K562 (cell line): ENCODE measurements around the gene PPP1R13L. TPM values are rescaled to one million over a fixed set of nuclear protein-coding genes. Genes with fewer than 3 reads are reported as not detected.
A peak's percentile ranks its signal among the peaks of the same experiment; 100 is the strongest.

Experiments used
- DPF2 ChIP-seq: fragments of 450-650 bp; IDR thresholded peaks from 2 replicates; pipeline ENCODE4 v1.6.1; 2016
- NBN ChIP-seq: fragments of 450-650 bp; IDR thresholded peaks from 2 replicates; pipeline ENCODE4 v1.6.1; 2016; ENCODE audit warnings: low read depth, mild to moderate bottlenecking
- NRF1 ChIP-seq, 2 experiments: fragments of 450-650 bp; IDR thresholded peaks in 1 of 2; conservative IDR thresholded peaks in 1 of 2; 2 replicates each; pipeline ENCODE4 v1.6.1; 2014; ENCODE audit warnings: mild to moderate bottlenecking in 2 of 2
- OTX1 ChIP-seq: fragments of 450-650 bp; formaldehyde crosslinking; IDR thresholded peaks from 2 replicates; pipeline ENCODE4 v1.4.0; 2022; ENCODE audit warnings: mild to moderate bottlenecking
- POLR3G ChIP-seq: IDR thresholded peaks from 2 replicates; pipeline ENCODE4 v1.6.1; 2011; ENCODE audit not compliant: insufficient read length, insufficient replicate concordance; ENCODE audit errors: extremely low read depth
- SIN3B ChIP-seq: fragments of 450-650 bp; IDR thresholded peaks from 2 replicates; pipeline ENCODE4 v1.6.1; 2017; ENCODE audit warnings: low read depth, mild to moderate bottlenecking, moderate library complexity
- SMARCA4 ChIP-seq: fragments of 450-650 bp; IDR thresholded peaks from 2 replicates; pipeline ENCODE4 v1.6.1; 2016
- SP2 ChIP-seq: IDR thresholded peaks from 2 replicates; pipeline ENCODE4 v1.6.1; 2011; ENCODE audit warnings: mild to moderate bottlenecking, low read depth, low read length, moderate library complexity; ENCODE audit not compliant: poor library complexity, severe bottlenecking; ENCODE audit errors: extremely low read depth
- TGIF2 ChIP-seq: sonication (generic); formaldehyde crosslinking; IDR thresholded peaks from 2 replicates; pipeline ENCODE4 v1.8.1; 2022; ENCODE audit warnings: mild to moderate bottlenecking, missing genetic modification reagents, moderate library complexity
- ZBTB40 ChIP-seq, 2 experiments: fragments of 450-650 bp in 1 of 2; sonication (generic) in 1 of 2; formaldehyde crosslinking in 1 of 2; IDR thresholded peaks; 2 replicates each; pipeline versions ENCODE4 v1.7.1 to v1.9.0; 2016 to 2022; ENCODE audit warnings: inconsistent platforms in 1 of 2, mild to moderate bottlenecking in 1 of 2, missing genetic modification reagents in 1 of 2
- ZNF3 ChIP-seq: fragments of 250-450 bp; sonication (Bioruptor Pico); IDR thresholded peaks from 2 replicates; pipeline ENCODE4 v1.5.0; 2021; ENCODE audit warnings: mild to moderate bottlenecking, moderate library complexity
- ZNF644 ChIP-seq: fragments of 200-800 bp; sonication (Bioruptor generic); IDR thresholded peaks from 2 replicates; pipeline ENCODE4 v1.6.1; 2016; ENCODE audit warnings: low read depth, missing genetic modification characterization, missing compliant biosample characterization
- ZNF668 ChIP-seq: fragments of 250-450 bp; sonication (Bioruptor Pico); IDR thresholded peaks from 2 replicates; pipeline ENCODE4 v1.8.0; 2022; ENCODE audit warnings: mild to moderate bottlenecking, inconsistent platforms
- polyA plus RNA-seq, 8 experiments: library from polyadenylated mRNA; depleted of rRNA in 4 of 8; stranded (reverse) in 5 of 8; unstranded in 3 of 8; fragments of >200 nt; fragmentation: Nextera tagmentation in 2 of 8; fragmentation: Illumina TruSeq in 1 of 8; extraction: Ambion mirVana in 2 of 8; extraction: Trizol in 1 of 8; gene quantifications; 2 replicates each; pipeline versions ENCODE4 v1.2.1 to v1.2.3, GENCODE V29; 2011 to 2014; ENCODE audit warnings: inconsistent platforms in 1 of 8, missing spikeins in 1 of 8
- total RNA-seq, 7 experiments: library from RNA; depleted of rRNA in 6 of 7; stranded (reverse); fragments of >200 nt in 6 of 7; fragmentation: Illumina TruSeq in 2 of 7; extraction: Trizol in 2 of 7; gene quantifications; 2 replicates each; pipeline versions ENCODE4 v1.2.1 to v1.2.3, GENCODE V29; 2011 to 2021; ENCODE audit warnings: low replicate concordance in 1 of 7
- TF ChIP-seq, protein P1 (sequence below): fragments of 450-650 bp; IDR thresholded peaks from 2 replicates; pipeline ENCODE4 v1.6.1; 2016; ENCODE audit warnings: antibody characterized with exemption
- TF ChIP-seq, protein P2 (sequence below): fragments of 450-650 bp; IDR thresholded peaks from 2 replicates; pipeline ENCODE4 v1.7.0; 2016; ENCODE audit warnings: borderline replicate concordance

Gene PPP1R13L
- total and polyA plus RNA-seq, 9 of the 15 experiments (the other 6 are each of a cell fraction or from before 2014, with no cell fraction given): 0.32 to 6.7 (median 2.0) TPM

GRCh38 chr19:45370410-45371204 is 34.3 kb downstream of the PPP1R13L start, which contains the start of gene ERCC2 (continued):
- TF ChIP-seq ZBTB40 (IDR thresholded peaks at IDR 0.05) (peak; percentile 50), ZBTB40 (CRISPR knock-in tag; IDR thresholded peaks at IDR 0.05) (no peak), ZNF644 (tag) (no peak), NRF1 (conservative IDR thresholded peaks at IDR 0.05 in 1 of 2, IDR thresholded peaks at IDR 0.05 in 1 of 2) (peak; percentile 98), ZNF668 (no peak), SIN3B (peak; percentile 47; the same call in 1 of the 2 replicates), OTX1 (CRISPR knock-in tag) (peak; percentile 77), POLR3G (no peak), NBN (peak; percentile 73), ZNF3 (CRISPR knock-in tag) (no peak), TGIF2 (CRISPR knock-in tag) (no peak), DPF2 (peak; percentile 52; the same call in 1 of the 2 replicates), SP2 (peak; percentile 88), SMARCA4 (peak; percentile 64)
- TF ChIP-seq, protein P1, sequence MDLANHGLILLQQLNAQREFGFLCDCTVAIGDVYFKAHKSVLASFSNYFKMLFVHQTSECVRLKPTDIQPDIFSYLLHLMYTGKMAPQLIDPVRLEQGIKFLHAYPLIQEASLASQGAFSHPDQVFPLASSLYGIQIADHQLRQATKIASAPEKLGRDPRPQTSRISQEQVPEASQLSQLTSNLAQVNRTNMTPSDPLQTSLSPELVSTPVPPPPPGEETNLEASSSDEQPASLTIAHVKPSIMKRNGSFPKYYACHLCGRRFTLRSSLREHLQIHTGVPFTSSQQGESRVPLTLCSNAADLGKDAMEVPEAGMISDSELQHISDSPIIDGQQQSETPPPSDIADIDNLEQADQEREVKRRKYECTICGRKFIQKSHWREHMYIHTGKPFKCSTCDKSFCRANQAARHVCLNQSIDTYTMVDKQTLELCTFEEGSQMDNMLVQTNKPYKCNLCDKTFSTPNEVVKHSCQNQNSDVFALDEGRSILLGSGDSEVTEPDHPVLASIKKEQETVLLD: peak; percentile 96
- TF ChIP-seq, protein P2, sequence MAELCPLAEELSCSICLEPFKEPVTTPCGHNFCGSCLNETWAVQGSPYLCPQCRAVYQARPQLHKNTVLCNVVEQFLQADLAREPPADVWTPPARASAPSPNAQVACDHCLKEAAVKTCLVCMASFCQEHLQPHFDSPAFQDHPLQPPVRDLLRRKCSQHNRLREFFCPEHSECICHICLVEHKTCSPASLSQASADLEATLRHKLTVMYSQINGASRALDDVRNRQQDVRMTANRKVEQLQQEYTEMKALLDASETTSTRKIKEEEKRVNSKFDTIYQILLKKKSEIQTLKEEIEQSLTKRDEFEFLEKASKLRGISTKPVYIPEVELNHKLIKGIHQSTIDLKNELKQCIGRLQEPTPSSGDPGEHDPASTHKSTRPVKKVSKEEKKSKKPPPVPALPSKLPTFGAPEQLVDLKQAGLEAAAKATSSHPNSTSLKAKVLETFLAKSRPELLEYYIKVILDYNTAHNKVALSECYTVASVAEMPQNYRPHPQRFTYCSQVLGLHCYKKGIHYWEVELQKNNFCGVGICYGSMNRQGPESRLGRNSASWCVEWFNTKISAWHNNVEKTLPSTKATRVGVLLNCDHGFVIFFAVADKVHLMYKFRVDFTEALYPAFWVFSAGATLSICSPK: peak; percentile 66; the same call in 1 of the 2 replicates
